GM12874 (cell line): Measurements from ENCODE around the gene TAS2R13.

Experiments used
- TF ChIP-seq, protein P1 (sequence below): IDR thresholded peaks from 2 replicates; pipeline ENCODE4 v1.5.1; 2011; ENCODE audit warnings: low read depth, mild to moderate bottlenecking, control low read depth, low read length, moderate library complexity; ENCODE audit not compliant: insufficient read depth

The TAS2R13 gene

DNA sequence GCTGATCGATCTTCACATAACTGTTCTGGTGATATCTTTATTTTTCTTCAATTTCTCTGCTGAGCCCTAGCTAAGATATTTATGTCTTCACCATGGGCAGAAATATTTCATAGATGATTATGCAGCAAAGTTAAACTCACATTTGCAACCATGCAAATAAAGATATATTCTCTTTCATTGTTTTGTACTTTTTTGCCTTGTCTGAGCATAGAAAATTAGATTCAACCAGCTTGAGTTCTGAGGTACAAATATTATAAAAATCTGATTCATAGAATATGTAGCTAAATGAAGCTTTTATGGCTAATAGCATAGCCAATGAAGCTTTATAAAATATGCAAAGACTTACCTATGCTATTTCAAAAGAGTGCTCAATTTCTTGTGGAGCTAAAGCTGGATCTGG lies at the start of gene TAS2R13:
Gene TAS2R13, minus strand, starts transcription at position 101 of the 400 bp plus-strand sequence. CDS start 264 bp downstream, outside the sequence.
- TF ChIP-seq, protein P1, sequence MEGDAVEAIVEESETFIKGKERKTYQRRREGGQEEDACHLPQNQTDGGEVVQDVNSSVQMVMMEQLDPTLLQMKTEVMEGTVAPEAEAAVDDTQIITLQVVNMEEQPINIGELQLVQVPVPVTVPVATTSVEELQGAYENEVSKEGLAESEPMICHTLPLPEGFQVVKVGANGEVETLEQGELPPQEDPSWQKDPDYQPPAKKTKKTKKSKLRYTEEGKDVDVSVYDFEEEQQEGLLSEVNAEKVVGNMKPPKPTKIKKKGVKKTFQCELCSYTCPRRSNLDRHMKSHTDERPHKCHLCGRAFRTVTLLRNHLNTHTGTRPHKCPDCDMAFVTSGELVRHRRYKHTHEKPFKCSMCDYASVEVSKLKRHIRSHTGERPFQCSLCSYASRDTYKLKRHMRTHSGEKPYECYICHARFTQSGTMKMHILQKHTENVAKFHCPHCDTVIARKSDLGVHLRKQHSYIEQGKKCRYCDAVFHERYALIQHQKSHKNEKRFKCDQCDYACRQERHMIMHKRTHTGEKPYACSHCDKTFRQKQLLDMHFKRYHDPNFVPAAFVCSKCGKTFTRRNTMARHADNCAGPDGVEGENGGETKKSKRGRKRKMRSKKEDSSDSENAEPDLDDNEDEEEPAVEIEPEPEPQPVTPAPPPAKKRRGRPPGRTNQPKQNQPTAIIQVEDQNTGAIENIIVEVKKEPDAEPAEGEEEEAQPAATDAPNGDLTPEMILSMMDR: no peak

DNA sequence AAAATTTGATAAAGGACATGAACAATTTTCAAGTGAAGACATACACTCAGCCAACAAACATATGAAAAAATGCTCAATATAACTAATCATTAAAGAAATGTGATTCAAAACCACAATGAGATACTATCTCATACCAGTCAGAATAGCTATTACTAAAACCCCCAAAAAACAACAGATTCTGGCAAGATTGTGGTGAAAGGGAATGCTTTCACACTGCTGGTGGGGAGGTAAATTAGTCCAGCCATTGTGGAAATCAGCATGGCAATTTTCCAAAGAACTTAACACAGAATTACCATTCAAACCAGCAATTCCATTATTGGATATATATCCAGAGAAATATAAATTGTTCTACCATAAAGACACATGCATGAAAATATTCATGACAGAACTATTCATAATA lies 48.4 kb upstream of the TAS2R13 start:
- TF ChIP-seq, protein P1: no peak

- TF ChIP-seq, protein P1: no peak
Observed at GRCh38 chr12:10956085-10956484, 46.7 kb upstream of the TAS2R13 start.

GRCh38 chr12:10952645-10953044 lies 43.3 kb upstream of the TAS2R13 start:
- TF ChIP-seq, protein P1: no peak

DNA sequence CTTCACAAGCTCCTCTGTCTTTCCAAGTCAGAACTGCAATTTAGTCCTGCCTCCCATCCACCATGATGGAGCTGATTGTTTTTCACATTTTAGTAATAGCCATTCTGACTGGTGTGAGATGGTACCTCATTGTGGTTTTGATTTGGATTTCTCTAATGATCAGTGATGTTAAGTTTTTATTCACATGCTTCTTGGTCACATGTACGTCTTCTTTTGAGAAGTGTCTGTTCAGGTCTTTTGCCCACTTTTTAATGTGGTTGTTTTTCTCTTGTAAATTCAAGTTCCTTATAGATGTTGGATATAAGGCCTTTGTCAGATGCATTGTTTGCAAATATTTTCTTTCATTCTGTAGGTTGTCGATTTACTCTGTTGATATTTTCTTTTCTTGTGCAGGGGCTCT lies 33.8 kb upstream of the TAS2R13 start:
- TF ChIP-seq, protein P1: no peak

- TF ChIP-seq, protein P1: no peak
Observed at GRCh38 chr12:10941916-10942607, 32.7 kb upstream of the TAS2R13 start.

DNA sequence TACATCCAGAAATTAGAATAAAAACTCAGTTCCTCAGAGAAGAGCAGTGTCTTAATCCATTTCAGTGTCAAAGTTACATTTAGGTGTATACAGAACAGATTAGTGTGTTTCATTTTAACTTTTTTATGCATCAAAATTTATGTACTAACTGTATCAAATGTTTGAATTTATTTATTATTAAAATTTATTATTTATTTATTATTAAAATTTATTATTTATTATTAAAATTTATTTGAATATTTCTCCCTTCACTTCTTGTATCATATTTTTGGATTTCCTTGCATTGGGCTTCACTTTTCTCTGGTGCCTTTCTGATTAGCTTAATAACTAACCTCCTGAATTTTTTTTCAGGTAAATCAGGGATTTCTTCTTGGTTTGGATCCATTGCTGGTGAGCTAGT lies 32.0 kb upstream of the TAS2R13 start:
- TF ChIP-seq, protein P1: no peak
